Esophagus (tissue), 2 donors: ENCODE data around the gene SCN1B. TPM values are rescaled to one million over a fixed set of nuclear protein-coding genes. Genes with fewer than 3 reads are reported as not detected.
"Not testable (repeated sequence)": the region's sequence is repeated elsewhere in the genome, so short reads cannot be mapped to it uniquely, and the experiment has no call there.

ENCODE experiments used
- H3K27ac ChIP-seq, 2 donors: one replicate each; pipeline ENCODE4 v1.5.1; 2013; ENCODE audit warnings: low read depth in 2 of 2, mild to moderate bottlenecking in 2 of 2, inconsistent platforms in 1 of 2, low read length in 1 of 2, moderate library complexity in 1 of 2
- H3K27me3 ChIP-seq, 2 donors: one replicate each; pipeline ENCODE4 v1.6.1; 2013; ENCODE audit warnings: low read length in 2 of 2, control low read depth in 1 of 2, mild to moderate bottlenecking in 1 of 2; ENCODE audit not compliant: insufficient read depth in 2 of 2, control insufficient read depth in 1 of 2
- H3K36me3 ChIP-seq, 2 donors: one replicate each; pipeline ENCODE4 v1.6.1; 2013; ENCODE audit warnings: low read length in 1 of 2; ENCODE audit not compliant: control insufficient read depth in 2 of 2, insufficient read depth in 2 of 2
- H3K4me1 ChIP-seq, 2 donors: one replicate each; pipeline ENCODE4 v1.6.1; 2013; ENCODE audit warnings: low read length in 1 of 2; ENCODE audit not compliant: control insufficient read depth in 2 of 2, insufficient read depth in 2 of 2
- H3K4me3 ChIP-seq, 2 donors: one replicate each; pipeline ENCODE4 v1.5.1; 2013; ENCODE audit warnings: low read length in 2 of 2, mild to moderate bottlenecking in 2 of 2, low read depth in 1 of 2, moderate library complexity in 1 of 2
- H3K9me3 ChIP-seq, 2 donors: one replicate each; pipeline ENCODE4 v1.6.1; 2013; ENCODE audit warnings: mild to moderate bottlenecking in 2 of 2, low read depth in 1 of 2, low read length in 1 of 2, moderate library complexity in 1 of 2; ENCODE audit not compliant: control insufficient read depth in 2 of 2, insufficient read depth in 1 of 2
- WGBS, 2 donors: extraction: QIAGEN DNeasy Blood & Tissue Kit; methylation state at CpG; one replicate each; pipeline ENCODE4 v1.1.7; 2013; 5-methylcytosine and 5-hydroxymethylcytosine counted together
- polyA plus RNA-seq, 2 donors: library from polyadenylated mRNA; stranded (reverse); fragments of 200-250 nt; gene quantifications; one replicate each; pipeline ENCODE4 v1.2.3, GENCODE V29; 2013
- donor health status: healthy with polysubstance abuse.
- donor health status: Bipolar disorder and iron deficiency.

SCN1B gene
- polyA plus RNA-seq, 2 donors, result 0.73 to 1.1 TPM

DNA sequence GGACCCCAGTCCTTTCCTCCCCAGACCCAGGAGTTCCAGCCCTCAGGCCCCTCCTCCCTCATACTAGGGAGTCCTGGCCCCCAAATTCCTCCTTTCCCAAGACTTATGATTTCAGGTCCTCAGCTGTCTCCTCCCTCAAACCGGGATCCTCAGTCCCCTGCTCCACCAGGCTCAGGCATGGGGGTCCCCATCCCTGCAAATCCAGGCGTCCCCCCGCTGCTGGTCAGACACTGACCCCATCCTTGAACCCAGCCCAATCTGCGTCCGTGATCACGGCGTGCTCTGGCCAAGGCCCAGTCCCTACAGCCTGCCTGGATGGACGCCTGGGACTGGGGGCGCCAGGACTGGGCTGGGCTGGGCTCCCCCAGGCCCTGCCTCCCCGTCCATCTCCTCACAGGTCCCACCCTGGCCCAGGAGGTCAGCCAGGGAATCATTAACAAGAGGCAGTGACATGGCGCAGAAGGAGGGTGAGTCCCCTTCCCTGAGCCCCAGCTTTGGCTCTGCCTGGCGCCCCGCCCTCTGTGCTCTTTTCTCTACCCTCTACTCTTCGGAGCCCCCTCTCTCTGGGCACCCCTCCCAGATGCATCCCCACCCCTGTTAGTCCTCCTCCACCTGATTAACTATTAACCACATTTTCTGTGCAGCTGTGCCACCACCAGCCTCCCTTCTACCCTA, 11.9 kb downstream of the SCN1B start:
- no peaks in the 10 kb centered on the region for H3K9me3 ChIP-seq
- H3K4me3 ChIP-seq, result no peak overlapping the region
- H3K36me3 ChIP-seq, result no peaks in the 10 kb centered on the region
- WGBS, 2 donors, result 65 to 77% methylated on average over 14 of the region's 14 CpGs
- H3K27me3 ChIP-seq, result no peaks in the 10 kb centered on the region
- H3K27ac ChIP-seq, result no peak overlapping the region
- H3K4me1 ChIP-seq, result peaks cover 8 to 14% of the 10 kb centered on the region in 2 donors

DNA sequence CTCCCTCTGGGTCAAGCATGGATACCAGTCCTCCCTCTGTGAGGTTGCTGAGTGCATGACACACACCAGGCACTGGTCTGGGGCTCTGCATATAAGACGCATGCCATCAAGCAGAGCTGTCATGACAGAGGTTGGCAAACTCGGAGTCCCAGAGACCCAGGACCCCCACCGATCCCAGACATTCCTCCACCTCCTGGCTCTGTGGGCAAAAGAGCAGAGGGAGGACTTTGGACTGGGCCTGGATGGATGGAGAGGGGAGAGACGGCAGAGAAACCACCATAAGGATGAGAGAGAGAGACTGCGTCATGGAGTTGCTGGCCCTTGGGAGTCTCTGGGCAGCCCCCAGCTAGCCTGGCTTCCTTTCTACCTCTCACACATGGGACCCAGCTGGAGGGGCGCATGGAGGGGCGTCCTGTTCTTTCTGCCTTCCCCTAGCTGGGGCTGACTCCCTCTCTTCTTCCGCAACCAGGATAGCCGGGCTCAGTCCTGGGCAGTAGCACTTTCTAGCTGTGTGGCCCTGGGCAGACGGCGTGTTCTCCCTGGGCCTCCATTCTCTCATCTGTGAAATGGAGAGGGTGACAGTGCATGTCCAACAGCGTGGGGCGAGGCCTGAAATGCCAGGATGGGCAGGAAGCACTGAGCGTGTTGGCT, 12.8 kb downstream of the SCN1B start:
- Histone ChIP-seq H3K4me3 (no peak overlapping the region), H3K36me3 (no peaks in the 10 kb centered on the region), H3K4me1 (peaks cover 8 to 14% of the 10 kb centered on the region in 2 donors), H3K9me3 (no peaks in the 10 kb centered on the region), H3K27me3 (no peaks in the 10 kb centered on the region), H3K27ac (no peak overlapping the region)
- WGBS, 2 donors, result 78 to 88% methylated on average over 14 of the region's 14 CpGs

DNA sequence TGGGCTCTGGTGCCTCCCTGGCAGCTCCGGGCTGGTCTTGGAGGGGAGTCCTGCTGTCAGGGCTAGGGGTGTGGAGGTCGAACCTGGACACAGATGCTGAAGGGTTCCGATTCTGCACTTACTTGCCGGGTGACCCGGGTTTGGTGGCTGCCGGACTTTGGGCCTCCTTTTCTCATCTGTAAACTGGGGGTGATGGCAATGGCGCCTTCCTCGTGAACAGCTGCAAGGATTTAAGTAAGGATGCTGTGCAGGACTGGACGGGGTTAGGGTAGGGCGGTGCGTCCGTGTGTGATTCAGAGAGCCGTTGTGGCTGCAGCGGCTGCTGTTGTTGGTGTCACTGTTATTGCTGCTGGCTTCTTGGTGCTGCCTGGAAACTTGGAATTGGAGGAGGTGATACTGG, 13.6 kb downstream of the SCN1B start:
- H3K4me1 ChIP-seq, result peaks cover 8 to 13% of the 10 kb centered on the region in 2 donors
- 80 to 82% methylated on average over 14 of the region's 14 CpGs for WGBS, 2 donors
- H3K9me3 ChIP-seq, result no peaks in the 10 kb centered on the region
- H3K4me3 ChIP-seq, result no peak overlapping the region
- H3K27me3 ChIP-seq, result no peaks in the 10 kb centered on the region
- H3K27ac ChIP-seq, result no peak overlapping the region
- no peaks in the 10 kb centered on the region for H3K36me3 ChIP-seq

DNA sequence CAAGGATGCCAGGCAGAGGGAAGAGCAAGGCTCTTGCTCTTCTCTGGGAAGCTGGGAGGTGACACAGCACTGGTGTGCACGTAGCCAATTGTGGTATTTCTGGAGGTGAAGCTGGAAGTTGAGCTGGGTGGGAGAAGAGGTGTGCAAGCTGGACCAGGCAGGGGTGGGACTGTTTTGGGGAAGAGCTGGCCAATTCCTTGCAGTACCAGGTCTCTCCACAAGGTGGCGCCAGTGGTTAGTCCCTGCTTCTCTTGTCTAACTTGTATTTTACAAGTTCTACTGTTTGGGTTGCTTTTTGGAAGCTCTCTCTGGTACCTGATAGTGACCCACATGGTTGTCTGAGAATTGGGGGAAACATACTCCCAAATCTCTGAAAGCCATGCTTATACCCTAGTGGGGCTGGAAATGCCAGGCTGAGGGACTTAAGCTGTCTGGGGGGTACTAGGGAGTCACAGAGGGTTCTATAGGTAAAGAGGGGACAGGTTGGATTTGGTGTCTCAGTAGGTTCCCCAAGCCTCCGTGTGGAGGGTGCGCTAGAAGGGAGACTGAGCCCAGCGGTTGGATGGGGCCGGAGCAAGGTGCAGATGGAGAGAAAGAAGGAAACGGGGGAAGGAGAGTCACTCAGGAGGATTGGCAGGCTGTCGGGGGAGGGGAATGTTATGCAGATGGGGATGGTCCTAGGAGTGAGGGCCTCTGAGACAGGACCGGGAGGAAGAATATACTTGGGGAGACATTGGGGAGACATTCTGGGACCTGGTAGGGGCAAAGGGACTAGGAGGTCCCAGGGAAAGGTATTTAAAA, 14.2 kb downstream of the SCN1B start:
- Histone ChIP-seq H3K36me3 (no peaks in the 10 kb centered on the region), H3K4me1 (peaks cover 8 to 12% of the 10 kb centered on the region in 2 donors), H3K4me3 (no peak overlapping the region), H3K27ac (no peak overlapping the region), H3K9me3 (no peaks in the 10 kb centered on the region), H3K27me3 (no peaks in the 10 kb centered on the region)
- 58% methylated on average over 9 of the region's 9 CpGs for WGBS, 2 donors

DNA sequence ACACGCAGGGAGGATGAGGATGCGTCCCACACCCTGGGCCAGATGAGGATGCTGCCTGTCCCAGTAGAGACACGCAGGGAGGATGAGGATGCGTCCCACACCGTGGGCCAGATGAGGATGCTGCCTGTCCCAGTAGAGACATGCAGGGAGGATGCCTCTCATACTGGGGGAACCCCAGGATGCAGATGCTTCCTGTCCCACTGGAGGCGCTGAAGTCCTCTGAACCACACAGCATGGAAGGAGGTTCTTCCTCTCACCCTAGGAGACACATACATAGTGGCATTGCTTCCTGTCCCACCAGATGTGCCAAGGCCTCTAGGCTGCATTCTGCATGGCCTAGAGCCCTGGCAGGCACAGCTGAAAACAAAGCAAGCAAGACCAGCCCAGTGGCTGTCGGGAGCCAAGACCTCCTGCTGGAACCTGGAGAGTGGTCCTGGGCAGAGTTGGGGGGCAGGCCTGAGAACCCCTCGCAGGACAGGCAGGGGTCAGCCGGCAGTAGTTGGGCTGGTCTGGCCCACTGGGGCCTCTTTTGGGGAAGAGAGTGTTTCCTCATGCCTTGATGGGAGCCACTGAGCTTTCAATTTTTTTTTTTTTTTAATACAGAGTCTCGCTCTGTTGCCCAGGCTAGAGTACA, 15.5 kb downstream of the SCN1B start:
- no peaks in the 10 kb centered on the region for H3K36me3 ChIP-seq
- H3K9me3 ChIP-seq, result no peaks in the 10 kb centered on the region
- no peak overlapping the region for H3K27ac ChIP-seq
- H3K4me1 ChIP-seq, result peaks cover 4 to 9% of the 10 kb centered on the region in 2 donors
- H3K4me3 ChIP-seq, result no peak overlapping the region
- no peaks in the 10 kb centered on the region for H3K27me3 ChIP-seq
- WGBS, 2 donors, result 49 to 52% methylated on average over 10 of the region's 10 CpGs

DNA sequence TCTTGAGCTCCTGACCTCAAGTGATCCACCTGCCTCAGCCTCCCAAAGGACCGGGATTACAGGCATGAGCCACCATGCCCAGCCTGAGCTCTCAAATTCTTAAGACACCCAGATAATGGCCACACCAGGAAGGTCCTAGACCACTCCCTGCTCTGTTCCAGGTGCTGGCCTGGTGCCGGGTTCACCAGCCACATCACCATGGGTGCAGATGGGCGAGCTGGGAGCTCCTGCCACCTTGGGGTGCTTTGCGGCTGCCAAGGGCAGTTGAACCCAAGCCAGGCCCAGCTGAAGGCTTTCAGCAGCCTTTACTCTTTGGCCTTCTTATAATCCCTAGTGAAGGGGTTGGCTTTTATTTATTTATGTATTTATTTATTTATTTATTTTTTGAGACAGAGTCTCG, 16.2 kb downstream of the SCN1B start:
- Histone ChIP-seq H3K27ac (no peak overlapping the region), H3K36me3 (no peaks in the 10 kb centered on the region), H3K4me1 (peaks cover 0 to 3% of the 10 kb centered on the region in 2 donors), H3K27me3 (no peaks in the 10 kb centered on the region), H3K9me3 (no peaks in the 10 kb centered on the region), H3K4me3 (no peak overlapping the region)
- WGBS, 2 donors, result 74 to 87% methylated on average over 5 of the region's 5 CpGs

DNA sequence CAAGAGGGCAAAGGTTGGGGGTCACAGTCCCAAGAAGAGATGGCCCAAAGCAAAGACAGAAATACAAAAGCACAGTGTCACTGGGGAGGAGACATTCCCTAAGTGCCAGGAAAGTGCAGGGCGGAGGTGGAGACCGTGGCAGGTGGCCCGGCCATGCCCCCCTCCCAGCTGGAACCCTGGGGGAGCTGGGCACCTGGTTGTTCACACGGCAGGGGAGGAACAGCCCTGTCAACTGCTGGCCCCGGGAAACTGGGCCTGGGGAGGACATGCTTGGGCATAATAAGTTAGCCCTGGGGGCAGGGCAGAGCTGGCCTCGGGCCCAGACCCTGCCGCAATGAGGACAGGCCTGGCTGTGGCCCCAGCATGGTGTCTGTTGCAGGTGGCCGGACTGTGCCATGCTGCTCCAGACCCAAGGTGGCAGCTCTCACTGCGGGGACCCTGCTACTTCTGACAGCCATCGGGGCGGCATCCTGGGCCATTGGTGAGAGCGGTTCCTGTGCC, 18.7 kb downstream of the SCN1B start:
- Histone ChIP-seq H3K9me3 (no peaks in the 10 kb centered on the region), H3K36me3 (no peaks in the 10 kb centered on the region)

DNA sequence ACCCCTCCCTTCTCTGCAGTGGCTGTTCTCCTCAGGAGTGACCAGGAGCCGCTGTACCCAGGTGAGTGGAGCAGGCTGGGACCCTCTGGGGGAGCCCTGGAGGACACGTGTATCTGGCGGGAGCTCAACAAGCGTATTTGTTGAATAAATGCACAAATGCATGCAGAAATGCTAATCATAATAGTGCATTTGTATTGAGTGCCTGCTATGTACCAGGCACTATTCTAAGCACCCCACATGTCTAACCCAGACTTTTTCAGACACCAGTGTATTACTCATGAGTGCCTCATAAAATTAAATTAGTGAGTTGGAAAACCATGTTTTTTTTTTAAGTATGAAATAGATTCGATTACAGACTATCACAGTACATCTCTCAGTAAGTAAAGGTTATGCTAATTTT, 19.2 kb downstream of the SCN1B start:
- WGBS, 2 donors, result 66% methylated on average over 5 of the region's 5 CpGs
- no peaks in the 10 kb centered on the region for H3K36me3 ChIP-seq
- no peaks in the 10 kb centered on the region for H3K27me3 ChIP-seq
- no peak overlapping the region for H3K4me3 ChIP-seq
- H3K27ac ChIP-seq, result no peak overlapping the region
- H3K9me3 ChIP-seq, result no peaks in the 10 kb centered on the region
- H3K4me1 ChIP-seq, result no peaks in the 10 kb centered on the region

More for the DNA sequence above, 18.7 kb downstream of the SCN1B start:
- H3K27ac ChIP-seq, result no peak overlapping the region
- no peak overlapping the region for H3K4me3 ChIP-seq
- H3K27me3 ChIP-seq, result no peaks in the 10 kb centered on the region
- H3K4me1 ChIP-seq, result no peaks in the 10 kb centered on the region
- 41 to 46% methylated on average over 11 to 12 of the region's 12 CpGs for WGBS, 2 donors

DNA sequence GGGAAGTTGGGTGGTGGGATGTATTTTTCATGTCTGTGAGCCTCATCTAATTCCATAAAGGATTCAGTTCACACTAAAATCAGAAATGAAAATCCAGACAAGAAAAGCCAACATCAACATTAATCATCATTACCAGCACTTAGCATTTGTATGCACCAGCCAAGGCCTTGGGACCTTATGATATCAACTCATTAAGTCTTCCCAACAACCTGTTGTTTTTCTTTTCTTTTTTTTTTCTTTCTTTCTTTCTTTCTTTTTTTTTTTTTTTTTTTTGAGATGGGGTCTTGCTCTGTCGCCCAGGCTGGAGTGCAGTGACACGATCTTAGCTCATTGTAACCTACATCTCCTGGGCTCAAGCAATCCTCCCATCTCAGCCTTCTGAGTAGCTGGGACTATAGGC, 20.4 kb downstream of the SCN1B start:
- WGBS, 2 donors, result 90 to 100% methylated on average over 2 of the region's 2 CpGs
- H3K27me3 ChIP-seq, H3K4me3 ChIP-seq, H3K36me3 ChIP-seq, H3K9me3 ChIP-seq, H3K4me1 ChIP-seq, H3K27ac ChIP-seq: not testable (repeated sequence)
